Skeletal muscle satellite cell (primary cell): ENCODE data around the gene XPO4.
A peak's percentile ranks its signal among the peaks of the same experiment; 100 is the strongest.
"Not testable (repeated sequence)": the region's sequence is repeated elsewhere in the genome, so short reads cannot be mapped to it uniquely, and the experiment has no call there.

ENCODE experiments used
- H3K27me3 ChIP-seq: 2 replicates; pipeline ENCODE4 v1.7.0; 2013; ENCODE audit warnings: low read length; ENCODE audit not compliant: control insufficient read depth, insufficient read depth
- H3K36me3 ChIP-seq: 2 replicates; pipeline ENCODE4 v1.7.0; 2013; ENCODE audit warnings: mild to moderate bottlenecking, control low read depth, low read length; ENCODE audit not compliant: insufficient read depth
- H3K4me1 ChIP-seq: 2 replicates; pipeline ENCODE4 v1.7.0; 2013; ENCODE audit warnings: low read length; ENCODE audit not compliant: control insufficient read depth, insufficient read depth
- H3K4me2 ChIP-seq: 2 replicates; pipeline ENCODE4 v1.7.0; 2013; ENCODE audit warnings: mild to moderate bottlenecking, low read length
- H3K4me3 ChIP-seq: 2 replicates; pipeline ENCODE4 v1.7.0; 2013; ENCODE audit warnings: low read length
- H3K9ac ChIP-seq: 2 replicates; pipeline ENCODE4 v1.7.0; 2013; ENCODE audit warnings: mild to moderate bottlenecking, low read depth, low read length, moderate library complexity
- H3K9me3 ChIP-seq: replicated peaks from 2 replicates; pipeline ENCODE4 v1.7.0; 2013; ENCODE audit warnings: mild to moderate bottlenecking, control low read depth, low read length

The XPO4 gene

DNA sequence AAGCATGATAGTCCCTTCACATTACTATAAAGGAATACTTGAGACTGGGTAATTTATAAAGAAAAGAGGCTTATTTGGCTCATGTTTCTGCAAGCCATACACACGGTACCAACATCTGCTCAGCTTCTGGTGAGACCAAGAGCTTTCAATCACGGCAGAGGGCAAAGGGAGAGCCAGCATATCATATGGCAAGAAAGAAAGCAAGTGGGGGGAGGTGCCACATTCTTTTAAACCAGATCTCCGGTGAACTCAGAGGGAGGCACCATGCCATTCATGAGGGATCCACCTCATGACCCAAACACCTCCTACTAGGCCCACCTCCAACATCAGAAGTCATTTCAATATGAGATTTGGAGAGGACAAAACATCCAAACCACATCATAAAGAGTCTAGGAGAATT lies 20.3 kb downstream of the XPO4 start:
- H3K9me3 ChIP-seq: no peaks in the 10 kb centered on the region
- no peak overlapping the region for H3K9ac ChIP-seq
- H3K4me3 ChIP-seq: no peak overlapping the region
- no peaks in the 10 kb centered on the region for H3K36me3 ChIP-seq
- peak overlapping the region; percentile 20 for H3K4me2 ChIP-seq
- H3K27me3 ChIP-seq: no peaks in the 10 kb centered on the region
- H3K4me1 ChIP-seq: peaks cover 12% of the 10 kb centered on the region

DNA sequence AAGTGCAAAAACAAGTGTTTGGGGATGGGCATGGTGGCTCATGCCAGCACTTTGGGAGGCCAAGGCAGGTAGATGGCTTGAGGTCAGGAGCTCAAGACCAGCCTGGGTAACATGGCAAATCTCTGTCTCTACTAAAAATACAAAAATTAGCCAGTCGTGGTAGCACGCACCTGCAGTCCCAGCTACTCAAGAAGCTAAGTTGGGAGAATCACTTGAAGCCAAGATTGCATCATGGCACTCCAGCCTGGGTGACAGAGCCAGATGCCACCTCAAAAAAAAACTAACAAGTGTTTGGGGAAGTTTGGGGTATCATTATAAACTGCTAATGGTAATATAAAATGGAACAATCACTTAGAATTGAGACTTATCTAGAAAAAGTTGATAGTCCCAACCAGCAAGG lies 24.6 kb downstream of the XPO4 start:
- H3K9me3 ChIP-seq: no peaks in the 10 kb centered on the region
- H3K36me3 ChIP-seq: no peaks in the 10 kb centered on the region
- H3K4me1 ChIP-seq: peaks cover 20% of the 10 kb centered on the region
- no peaks in the 10 kb centered on the region for H3K27me3 ChIP-seq
- no peak overlapping the region for H3K4me2 ChIP-seq
- no peak overlapping the region for H3K4me3 ChIP-seq
- no peak overlapping the region for H3K9ac ChIP-seq

DNA sequence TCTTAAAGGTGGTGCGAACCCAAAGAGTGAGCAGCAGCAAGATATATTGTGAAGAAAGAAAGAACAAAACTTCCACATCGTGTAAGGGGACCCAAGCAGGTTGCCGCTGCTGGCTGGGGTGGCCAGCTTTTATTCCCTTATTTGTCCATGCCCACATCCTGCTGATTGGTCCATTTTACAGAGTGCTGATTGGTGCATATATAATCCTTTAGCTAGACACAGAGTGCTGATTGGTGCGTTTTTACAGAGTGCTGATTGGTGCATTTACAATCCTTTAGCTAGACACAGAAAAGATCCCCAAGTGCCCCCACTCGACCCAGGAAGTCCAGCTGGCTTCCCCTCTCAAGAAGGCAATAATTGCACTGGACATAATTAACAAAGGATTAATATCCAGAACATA lies 25.7 kb downstream of the XPO4 start:
- H3K4me1 ChIP-seq: peaks cover 11% of the 10 kb centered on the region
- H3K27me3 ChIP-seq, H3K4me3 ChIP-seq, H3K9me3 ChIP-seq, H3K4me2 ChIP-seq, H3K9ac ChIP-seq, H3K36me3 ChIP-seq: not testable (repeated sequence)

GRCh38 chr13:20874439-20874838 lies 28.1 kb downstream of the XPO4 start:
- not testable (repeated sequence) for H3K36me3 ChIP-seq, H3K4me2 ChIP-seq, H3K4me3 ChIP-seq, H3K9me3 ChIP-seq, H3K27me3 ChIP-seq, H3K9ac ChIP-seq
- H3K4me1 ChIP-seq: peaks cover 11% of the 10 kb centered on the region

DNA sequence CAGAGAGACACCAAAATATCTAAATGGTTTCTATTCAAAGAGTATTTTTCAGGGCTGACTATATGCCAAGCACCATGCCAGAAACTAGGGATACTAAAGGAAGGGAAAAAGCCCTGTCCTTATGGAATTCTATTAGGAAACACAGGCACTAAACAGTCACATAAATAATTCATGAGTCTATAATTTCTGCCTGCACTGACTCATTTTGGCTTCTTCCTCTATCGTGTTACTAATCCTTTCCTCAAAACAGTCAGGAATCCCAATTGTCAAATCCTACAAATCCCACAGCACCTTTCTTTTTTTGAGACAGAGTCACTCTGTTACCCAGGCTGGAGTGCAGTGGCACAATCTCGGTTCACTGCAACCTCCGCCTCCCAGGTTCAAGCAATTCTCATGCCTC lies 29.2 kb downstream of the XPO4 start:
- Histone ChIP-seq H3K4me1 (peaks cover 11% of the 10 kb centered on the region), H3K27me3 (no peaks in the 10 kb centered on the region), H3K4me3 (no peak overlapping the region), H3K9ac (no peak overlapping the region), H3K4me2 (no peak overlapping the region), H3K9me3 (no peaks in the 10 kb centered on the region), H3K36me3 (no peaks in the 10 kb centered on the region)

DNA sequence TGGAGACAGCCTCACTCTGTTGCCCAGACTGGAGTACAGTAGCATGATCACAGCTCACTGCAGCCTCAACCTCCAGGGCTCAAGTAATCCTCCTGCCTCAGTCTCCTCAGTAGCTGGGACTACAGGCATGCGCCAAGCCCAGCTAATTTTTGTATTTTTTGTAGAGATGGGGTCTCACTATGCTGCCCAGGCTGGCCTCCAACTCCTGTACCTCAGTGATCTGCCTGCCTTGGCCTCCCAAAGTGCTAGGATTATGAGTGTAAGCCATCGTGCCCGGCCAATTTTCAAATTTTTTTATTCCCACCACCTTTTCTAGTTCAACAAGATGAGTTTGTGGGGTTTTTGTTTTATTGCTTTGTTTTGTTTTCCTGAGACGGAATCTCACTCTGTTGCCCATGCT lies 31.7 kb downstream of the XPO4 start:
- Histone ChIP-seq H3K27me3 (no peaks in the 10 kb centered on the region), H3K9ac (no peak overlapping the region), H3K4me2 (no peak overlapping the region), H3K4me1 (peaks cover 20% of the 10 kb centered on the region), H3K4me3 (no peak overlapping the region), H3K9me3 (no peaks in the 10 kb centered on the region), H3K36me3 (no peaks in the 10 kb centered on the region)

GRCh38 chr13:20869540-20869939 lies 33.0 kb downstream of the XPO4 start:
- H3K4me3 ChIP-seq: no peak overlapping the region
- no peaks in the 10 kb centered on the region for H3K27me3 ChIP-seq
- H3K4me2 ChIP-seq: no peak overlapping the region
- no peaks in the 10 kb centered on the region for H3K36me3 ChIP-seq
- H3K9ac ChIP-seq: no peak overlapping the region
- no peaks in the 10 kb centered on the region for H3K9me3 ChIP-seq
- peaks cover 23% of the 10 kb centered on the region for H3K4me1 ChIP-seq

GRCh38 chr13:20867408-20867807 lies 35.1 kb downstream of the XPO4 start:
- Histone ChIP-seq H3K36me3 (no peaks in the 10 kb centered on the region), H3K9ac (no peak overlapping the region), H3K9me3 (no peaks in the 10 kb centered on the region), H3K27me3 (no peaks in the 10 kb centered on the region), H3K4me2 (no peak overlapping the region), H3K4me3 (no peak overlapping the region), H3K4me1 (peaks cover 12% of the 10 kb centered on the region)

DNA sequence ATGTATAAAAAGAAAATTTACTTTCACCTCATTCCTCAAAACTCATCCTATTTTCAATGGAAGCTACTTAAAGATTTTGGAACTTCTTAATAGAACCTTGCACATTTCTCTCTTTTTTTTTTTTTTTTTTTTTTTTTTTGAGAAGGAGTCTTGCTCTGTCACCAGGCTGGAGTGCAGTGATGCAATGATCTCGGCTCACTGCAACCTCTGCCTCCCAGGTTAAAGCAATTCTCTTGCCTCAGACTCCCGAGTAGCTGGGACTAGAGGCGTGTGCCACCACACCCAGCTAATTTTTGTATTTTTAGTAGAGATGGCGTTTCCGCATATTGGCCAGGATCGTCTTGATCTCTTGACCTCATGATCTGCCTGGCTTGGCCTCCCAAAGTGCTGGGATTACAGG lies 40.9 kb downstream of the XPO4 start:
- H3K4me1 ChIP-seq, H3K27me3 ChIP-seq, H3K4me2 ChIP-seq, H3K9me3 ChIP-seq, H3K9ac ChIP-seq, H3K4me3 ChIP-seq, H3K36me3 ChIP-seq: not testable (repeated sequence)

DNA sequence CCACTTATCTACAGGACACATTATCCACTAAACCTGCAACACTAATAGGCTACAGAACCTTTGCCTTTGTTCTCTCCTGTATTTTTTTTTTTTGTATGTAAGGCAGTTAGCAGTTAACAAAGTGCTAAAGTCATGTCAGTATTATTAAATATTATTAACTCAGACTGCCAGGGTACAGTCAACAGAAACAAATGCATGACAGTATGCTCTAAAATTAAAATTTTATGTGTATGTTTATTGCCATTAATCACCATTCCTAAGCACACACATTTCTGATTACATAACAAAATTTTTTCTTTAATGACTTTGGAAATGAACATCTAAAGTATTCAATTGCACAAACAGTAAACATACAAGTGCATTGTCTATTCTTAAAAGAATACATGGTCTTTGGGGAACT lies 41.7 kb downstream of the XPO4 start:
- no peaks in the 10 kb centered on the region for H3K9me3 ChIP-seq
- peaks cover 8% of the 10 kb centered on the region for H3K36me3 ChIP-seq
- peaks cover 3% of the 10 kb centered on the region for H3K4me1 ChIP-seq
- no peak overlapping the region for H3K4me3 ChIP-seq
- H3K4me2 ChIP-seq: no peak overlapping the region
- H3K27me3 ChIP-seq: no peaks in the 10 kb centered on the region
- H3K9ac ChIP-seq: no peak overlapping the region

DNA sequence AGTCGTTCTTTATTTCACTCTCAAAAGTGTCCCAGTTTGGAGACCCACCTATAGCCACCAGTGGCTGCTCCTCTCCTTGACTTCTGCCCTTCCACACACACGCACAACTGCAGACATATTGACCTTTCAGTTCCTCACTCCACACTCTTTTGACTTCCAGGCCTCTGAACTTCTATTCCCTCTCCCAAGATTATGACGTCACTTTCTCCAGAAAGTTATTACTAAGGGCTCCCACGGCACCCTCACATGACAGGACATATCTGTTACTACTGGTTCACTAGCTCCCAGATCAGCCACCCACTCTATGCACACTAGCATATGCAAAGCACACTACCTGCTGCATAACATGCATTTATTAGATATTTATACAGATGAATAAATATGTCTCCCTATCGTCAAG lies 45.9 kb downstream of the XPO4 start:
- no peak overlapping the region for H3K4me2 ChIP-seq
- peaks cover 6% of the 10 kb centered on the region for H3K36me3 ChIP-seq
- H3K9ac ChIP-seq: no peak overlapping the region
- H3K9me3 ChIP-seq: no peaks in the 10 kb centered on the region
- H3K27me3 ChIP-seq: no peaks in the 10 kb centered on the region
- H3K4me3 ChIP-seq: no peak overlapping the region
- H3K4me1 ChIP-seq: no peaks in the 10 kb centered on the region

DNA sequence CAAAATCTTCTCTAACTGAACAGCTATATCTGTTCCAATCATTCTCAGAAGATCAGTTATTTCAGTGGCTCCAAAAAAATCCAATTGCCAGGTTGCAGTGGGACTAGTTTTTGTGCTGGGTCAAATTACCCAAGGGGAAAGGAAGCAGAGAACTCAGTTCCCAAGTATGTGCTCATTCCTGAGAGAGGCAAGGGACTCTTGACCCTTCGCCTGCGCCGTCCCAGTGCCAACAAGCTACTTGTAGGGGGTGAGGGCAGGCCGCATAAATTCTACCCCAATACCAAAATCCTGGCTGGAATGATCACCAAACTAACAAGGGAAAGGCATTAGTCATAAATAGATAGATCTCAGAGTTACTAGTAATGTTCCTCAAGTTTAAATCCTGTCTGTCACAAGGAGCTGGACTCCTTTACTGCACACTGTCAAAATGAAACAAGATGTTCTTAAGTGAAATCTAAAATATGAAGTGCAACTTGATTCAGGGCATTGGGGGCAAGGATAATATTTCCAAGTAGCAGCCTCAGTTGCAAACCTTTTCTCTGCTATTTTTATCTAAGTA lies 50.6 kb downstream of the XPO4 start:
- H3K9ac ChIP-seq: no peak overlapping the region
- H3K36me3 ChIP-seq: peaks cover 9% of the 10 kb centered on the region
- H3K4me3 ChIP-seq: no peak overlapping the region
- no peaks in the 10 kb centered on the region for H3K9me3 ChIP-seq
- H3K27me3 ChIP-seq: no peaks in the 10 kb centered on the region
- no peak overlapping the region for H3K4me2 ChIP-seq
- no peaks in the 10 kb centered on the region for H3K4me1 ChIP-seq
